ENCODE data around the gene INSM1.

The INSM1 gene

DNA sequence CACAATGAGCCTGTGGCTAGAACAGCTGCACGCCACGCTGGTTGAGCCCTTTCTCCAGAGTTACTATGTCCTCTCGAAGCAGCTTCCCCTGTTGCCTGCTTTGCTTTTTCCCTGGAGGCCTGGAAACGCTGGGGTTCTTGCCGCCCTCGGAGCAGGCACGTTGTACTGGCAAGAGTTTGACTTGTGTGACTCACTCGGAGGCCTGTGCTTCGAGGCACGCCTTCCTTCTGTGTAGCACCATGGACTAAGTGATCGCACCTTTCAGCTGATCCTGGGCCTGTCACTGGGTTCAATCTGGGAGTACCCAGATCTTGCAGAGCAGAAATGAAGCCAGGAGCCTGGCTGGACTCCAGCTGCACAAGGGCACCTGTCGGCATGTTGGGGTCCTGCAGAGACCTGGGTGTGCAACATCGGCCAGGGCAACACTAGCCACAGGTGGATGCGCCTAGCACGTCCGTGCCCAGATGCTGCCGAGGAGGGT lies 5.2 kb downstream of the INSM1 start:
- DNase-seq (ENCODE audit: low spot score) = no peak
- TF ChIP-seq, protein P1, sequence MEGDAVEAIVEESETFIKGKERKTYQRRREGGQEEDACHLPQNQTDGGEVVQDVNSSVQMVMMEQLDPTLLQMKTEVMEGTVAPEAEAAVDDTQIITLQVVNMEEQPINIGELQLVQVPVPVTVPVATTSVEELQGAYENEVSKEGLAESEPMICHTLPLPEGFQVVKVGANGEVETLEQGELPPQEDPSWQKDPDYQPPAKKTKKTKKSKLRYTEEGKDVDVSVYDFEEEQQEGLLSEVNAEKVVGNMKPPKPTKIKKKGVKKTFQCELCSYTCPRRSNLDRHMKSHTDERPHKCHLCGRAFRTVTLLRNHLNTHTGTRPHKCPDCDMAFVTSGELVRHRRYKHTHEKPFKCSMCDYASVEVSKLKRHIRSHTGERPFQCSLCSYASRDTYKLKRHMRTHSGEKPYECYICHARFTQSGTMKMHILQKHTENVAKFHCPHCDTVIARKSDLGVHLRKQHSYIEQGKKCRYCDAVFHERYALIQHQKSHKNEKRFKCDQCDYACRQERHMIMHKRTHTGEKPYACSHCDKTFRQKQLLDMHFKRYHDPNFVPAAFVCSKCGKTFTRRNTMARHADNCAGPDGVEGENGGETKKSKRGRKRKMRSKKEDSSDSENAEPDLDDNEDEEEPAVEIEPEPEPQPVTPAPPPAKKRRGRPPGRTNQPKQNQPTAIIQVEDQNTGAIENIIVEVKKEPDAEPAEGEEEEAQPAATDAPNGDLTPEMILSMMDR (IDR thresholded peaks at IDR 0.05; ENCODE audit: extremely low read depth, missing control alignments) = no peak

DNA sequence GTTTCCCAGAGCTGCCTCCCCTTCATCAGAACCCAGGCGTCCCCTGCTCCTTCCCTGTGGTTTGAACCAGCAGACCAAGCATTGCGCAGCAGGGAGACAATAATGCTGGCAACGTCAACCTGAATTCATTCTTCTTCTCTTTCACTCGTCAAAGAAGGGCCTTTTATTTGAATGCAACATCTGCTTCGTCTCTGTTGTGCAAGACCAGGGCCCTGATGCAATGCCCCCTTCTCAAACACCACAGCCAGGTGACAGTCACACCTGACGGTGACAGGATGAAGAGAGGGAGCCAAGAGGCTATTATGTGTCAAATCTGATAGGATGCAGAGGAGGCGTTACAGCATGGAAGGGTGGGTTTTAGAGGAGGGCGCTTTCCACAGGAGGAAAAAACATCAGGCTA lies 8.0 kb downstream of the INSM1 start:
- no peak for DNase-seq (ENCODE audit: low spot score)

DNA sequence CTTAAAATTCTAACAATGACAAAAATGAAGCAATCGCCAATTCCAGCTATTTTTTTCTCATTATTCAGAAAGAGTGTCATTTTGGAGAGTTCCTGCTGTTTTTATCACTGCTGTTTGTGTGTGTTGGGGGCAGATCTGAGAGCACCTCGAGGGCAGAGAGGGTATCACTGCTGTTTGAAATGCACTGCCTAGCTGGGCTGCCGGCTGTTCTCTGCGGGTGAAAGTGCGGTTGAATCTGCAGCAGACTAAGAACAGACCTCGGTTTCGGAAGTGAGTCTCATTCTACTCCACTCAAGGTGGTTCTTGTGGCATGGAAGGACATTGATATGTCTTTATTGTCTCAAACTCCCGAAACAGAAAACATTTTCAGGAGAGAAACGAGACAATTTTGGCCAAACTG lies 18.3 kb downstream of the INSM1 start:
- DNase-seq (ENCODE audit: low spot score) = no peak
- TF ChIP-seq, protein P1 (IDR thresholded peaks at IDR 0.05; ENCODE audit: extremely low read depth, missing control alignments) = no peak

More for the DNA sequence above, 8.0 kb downstream of the INSM1 start:
- TF ChIP-seq, protein P1 (IDR thresholded peaks at IDR 0.05; ENCODE audit: extremely low read depth, missing control alignments) = no peak

DNA sequence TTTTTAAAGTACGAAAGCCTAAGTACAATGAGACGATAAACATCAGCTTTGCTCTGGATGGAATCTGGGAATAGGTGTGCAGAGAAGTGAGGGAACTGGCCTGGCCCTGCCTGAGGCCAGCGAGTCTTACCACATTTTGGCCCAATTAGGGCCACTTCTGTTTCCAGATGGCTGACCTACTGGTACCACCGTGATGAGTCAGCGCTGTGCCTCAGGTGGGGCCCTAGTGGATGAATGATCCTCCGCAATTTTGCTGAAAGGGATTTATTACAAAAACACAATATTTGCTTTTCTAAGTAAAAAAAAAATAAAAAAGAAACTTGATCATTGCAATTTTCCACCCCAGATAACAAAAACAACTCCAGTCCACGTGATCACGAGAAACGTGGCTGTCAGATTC lies 22.5 kb downstream of the INSM1 start:
- TF ChIP-seq, protein P1 (IDR thresholded peaks at IDR 0.05; ENCODE audit: extremely low read depth, missing control alignments) = no peak

DNA sequence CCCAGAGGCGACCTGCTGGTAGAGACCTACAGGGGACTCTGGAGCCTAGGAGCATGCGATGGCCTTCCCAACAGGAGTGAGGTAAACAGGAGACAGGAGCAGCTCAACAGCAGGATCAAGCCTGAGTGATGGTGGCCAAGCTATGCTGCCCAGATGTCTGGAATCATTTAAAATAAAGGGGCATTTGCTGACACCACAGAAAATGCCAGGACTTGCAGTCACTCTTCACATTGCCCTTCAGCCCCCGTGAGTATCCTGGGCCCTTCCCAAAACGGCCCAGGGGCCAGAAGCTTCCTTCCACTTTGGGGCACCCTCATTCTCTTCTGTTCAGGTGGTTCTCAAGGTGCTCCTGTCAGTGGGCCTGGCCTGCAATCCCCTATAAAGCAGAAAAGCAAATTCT lies 23.2 kb downstream of the INSM1 start:
- TF ChIP-seq, protein P1 (IDR thresholded peaks at IDR 0.05; ENCODE audit: extremely low read depth, missing control alignments) = no peak
- no peak for DNase-seq (ENCODE audit: low spot score)

More for the DNA sequence above, 22.5 kb downstream of the INSM1 start:
- DNase-seq (ENCODE audit: low spot score) = no peak

DNA sequence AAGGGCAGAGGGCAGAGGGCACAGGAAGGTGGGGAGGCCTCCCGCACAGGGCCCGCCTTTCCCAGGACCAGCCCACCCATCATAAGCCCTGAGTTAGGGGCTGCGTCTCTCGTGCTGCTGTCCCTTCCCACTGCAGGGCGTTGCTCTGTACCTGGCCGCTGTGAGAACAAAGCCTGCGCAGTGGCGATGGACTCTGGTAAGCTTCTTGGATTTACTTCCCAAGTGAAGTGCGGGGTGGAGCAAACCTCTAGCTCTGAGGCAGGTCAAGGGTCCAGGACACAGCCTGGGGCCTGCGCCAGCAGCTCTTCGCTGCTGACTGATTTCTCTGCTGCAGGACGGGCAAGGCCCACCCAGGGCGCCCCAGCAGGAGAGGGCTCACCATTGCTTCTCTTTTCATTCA lies 23.9 kb downstream of the INSM1 start:
- DNase-seq (ENCODE audit: low spot score) = no peak
- TF ChIP-seq, protein P1 (IDR thresholded peaks at IDR 0.05; ENCODE audit: extremely low read depth, missing control alignments) = no peak

DNA sequence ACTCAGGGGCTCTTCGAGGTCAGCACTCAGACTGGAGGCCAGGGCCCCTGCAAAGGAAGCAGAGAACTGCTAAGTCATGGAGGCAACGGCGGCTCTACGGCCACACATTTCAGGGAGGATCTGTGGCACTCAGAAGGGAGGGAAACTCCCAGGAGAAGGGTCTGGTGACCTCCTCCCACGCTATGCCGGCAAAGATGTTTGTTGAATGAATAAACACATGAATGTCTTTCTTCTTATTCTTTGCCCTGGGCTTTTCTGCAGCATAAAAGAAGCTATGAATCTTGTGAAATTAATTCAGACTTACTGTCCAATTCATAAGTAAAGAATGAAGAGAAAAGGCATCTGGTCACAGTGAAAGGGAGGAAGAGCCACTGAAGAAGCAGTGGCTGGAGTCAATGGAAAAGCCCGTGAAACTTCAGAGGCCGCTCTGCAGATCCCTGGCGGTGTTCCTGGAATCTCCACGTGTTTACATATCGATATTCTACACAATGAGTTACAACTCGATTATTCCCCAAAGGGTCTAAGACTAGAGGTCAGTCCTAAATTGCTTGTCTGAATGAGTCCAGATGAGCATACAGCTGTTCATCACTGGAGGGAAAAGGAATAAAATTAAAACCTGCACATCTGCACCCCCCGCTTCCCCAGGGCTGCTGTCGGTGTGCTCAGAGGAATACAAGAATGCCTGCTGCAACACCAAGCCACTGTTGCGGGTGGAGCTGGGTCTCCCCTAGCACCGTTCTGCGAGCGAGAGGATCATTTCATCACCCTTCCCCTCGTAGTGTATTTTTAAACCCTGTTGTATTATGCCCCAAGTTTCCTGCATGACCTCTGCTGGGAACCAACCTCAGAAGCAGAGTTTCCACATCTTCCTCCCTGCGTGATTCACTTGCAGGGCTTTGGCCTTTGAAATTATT lies 25.6 kb downstream of the INSM1 start:
- TF ChIP-seq, protein P1 (IDR thresholded peaks at IDR 0.05; ENCODE audit: extremely low read depth, missing control alignments) = no peak
- DNase-seq (ENCODE audit: low spot score) = no peak
